ENCODE measurements around the gene GORASP1. TPM values are rescaled to one million over a fixed set of nuclear protein-coding genes. Genes with fewer than 3 reads are reported as not detected.

Gene GORASP1
- total RNA-seq, 1 donor from 2014 or later = 62.1 TPM

DNA sequence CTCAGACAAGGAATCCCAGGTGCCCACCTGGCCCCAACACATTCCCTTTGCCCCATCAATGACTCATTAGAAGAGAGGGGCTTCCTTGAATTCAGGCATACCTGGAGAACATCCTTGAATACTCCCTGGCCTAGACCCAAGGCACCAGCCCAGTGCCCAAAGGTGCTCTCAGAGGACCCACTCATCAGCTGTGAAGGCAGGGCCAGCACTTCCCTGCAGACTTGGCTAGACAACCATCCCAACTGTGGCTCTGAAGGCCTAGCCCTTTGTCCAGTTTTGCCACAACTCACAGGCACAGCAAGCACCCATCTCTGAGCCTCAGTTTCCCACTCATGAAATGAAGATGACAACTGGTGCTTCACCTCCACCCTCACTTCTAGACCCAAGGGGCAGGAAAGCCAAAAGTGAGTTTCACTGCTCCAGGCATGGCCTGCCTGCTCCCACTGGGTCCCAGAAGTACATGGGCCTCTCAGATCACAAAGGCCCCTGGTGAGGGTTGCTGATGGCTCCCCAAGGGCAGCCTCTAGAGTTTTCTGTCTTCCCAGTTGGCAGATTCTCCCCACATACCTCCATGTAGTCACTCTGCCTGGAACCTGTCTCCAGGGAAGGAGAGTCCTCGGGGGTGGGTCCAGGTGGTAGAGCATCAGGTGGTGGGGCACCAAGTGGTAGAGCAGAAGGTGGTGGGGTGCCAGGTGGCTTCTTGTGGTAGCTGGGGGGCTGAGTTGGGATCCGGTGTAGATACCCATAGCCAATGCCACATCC, 7.5 kb downstream of the GORASP1 start:
- Mint-ChIP-seq H3K27ac (ENCODE audit: unreplicated experiment) (no peak overlapping the region), H3K9me3 (ENCODE audit: unreplicated experiment) (no peaks in the 10 kb centered on the region), H3K27me3 (ENCODE audit: unreplicated experiment) (no peaks in the 10 kb centered on the region), H3K4me3 (ENCODE audit: unreplicated experiment) (no peak overlapping the region), H3K4me1 (ENCODE audit: unreplicated experiment) (peaks cover 29% of the 10 kb centered on the region), H3K36me3 (ENCODE audit: unreplicated experiment) (peaks cover 14% of the 10 kb centered on the region)
- peak; percentile 49 for DNase-seq (ENCODE audit: extremely low spot score, unreplicated experiment)
- TF ChIP-seq, protein P1, sequence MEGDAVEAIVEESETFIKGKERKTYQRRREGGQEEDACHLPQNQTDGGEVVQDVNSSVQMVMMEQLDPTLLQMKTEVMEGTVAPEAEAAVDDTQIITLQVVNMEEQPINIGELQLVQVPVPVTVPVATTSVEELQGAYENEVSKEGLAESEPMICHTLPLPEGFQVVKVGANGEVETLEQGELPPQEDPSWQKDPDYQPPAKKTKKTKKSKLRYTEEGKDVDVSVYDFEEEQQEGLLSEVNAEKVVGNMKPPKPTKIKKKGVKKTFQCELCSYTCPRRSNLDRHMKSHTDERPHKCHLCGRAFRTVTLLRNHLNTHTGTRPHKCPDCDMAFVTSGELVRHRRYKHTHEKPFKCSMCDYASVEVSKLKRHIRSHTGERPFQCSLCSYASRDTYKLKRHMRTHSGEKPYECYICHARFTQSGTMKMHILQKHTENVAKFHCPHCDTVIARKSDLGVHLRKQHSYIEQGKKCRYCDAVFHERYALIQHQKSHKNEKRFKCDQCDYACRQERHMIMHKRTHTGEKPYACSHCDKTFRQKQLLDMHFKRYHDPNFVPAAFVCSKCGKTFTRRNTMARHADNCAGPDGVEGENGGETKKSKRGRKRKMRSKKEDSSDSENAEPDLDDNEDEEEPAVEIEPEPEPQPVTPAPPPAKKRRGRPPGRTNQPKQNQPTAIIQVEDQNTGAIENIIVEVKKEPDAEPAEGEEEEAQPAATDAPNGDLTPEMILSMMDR (IDR thresholded peaks at IDR 0.05) = no peak

GRCh38 chr3:39099242-39099641, 8.2 kb downstream of the GORASP1 start:
- no peak overlapping the region for H3K27ac Mint-ChIP-seq (ENCODE audit: unreplicated experiment)
- DNase-seq (ENCODE audit: extremely low spot score, unreplicated experiment) = peak; percentile 72
- H3K4me3 Mint-ChIP-seq (ENCODE audit: unreplicated experiment) = no peak overlapping the region
- H3K9me3 Mint-ChIP-seq (ENCODE audit: unreplicated experiment) = no peaks in the 10 kb centered on the region
- no peaks in the 10 kb centered on the region for H3K27me3 Mint-ChIP-seq (ENCODE audit: unreplicated experiment)
- H3K4me1 Mint-ChIP-seq (ENCODE audit: unreplicated experiment) = peaks cover 27% of the 10 kb centered on the region
- peaks cover 20% of the 10 kb centered on the region for H3K36me3 Mint-ChIP-seq (ENCODE audit: unreplicated experiment)
- TF ChIP-seq, protein P1 (IDR thresholded peaks at IDR 0.05) = no peak

DNA sequence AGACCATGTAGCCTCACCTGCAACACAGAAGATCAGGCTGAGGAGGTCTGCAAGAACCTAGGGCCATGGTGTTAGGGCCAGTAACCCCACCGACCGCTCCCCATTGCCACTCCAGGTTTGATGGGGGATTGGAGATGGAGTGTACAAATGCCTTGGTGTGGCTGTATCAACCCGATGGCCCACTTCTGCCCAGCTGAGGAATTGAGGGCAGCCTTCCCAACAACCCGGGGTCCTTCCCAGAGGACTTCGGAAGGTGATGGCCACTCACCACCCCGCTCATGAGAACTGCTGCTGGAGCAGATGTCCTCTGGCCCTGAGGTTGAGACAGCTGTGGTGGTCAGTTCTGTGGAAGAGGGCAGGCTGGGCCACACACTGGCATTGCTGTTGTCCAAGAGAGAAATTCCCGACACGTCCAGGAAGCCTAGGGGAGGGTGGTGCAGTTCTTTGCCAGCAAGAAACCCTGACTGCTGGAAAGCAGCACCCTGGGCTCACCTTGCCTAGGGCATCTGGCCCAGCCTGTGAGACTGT, 8.9 kb downstream of the GORASP1 start:
- Mint-ChIP-seq H3K9me3 (ENCODE audit: unreplicated experiment) (no peaks in the 10 kb centered on the region), H3K4me3 (ENCODE audit: unreplicated experiment) (no peak overlapping the region), H3K4me1 (ENCODE audit: unreplicated experiment) (peaks cover 24% of the 10 kb centered on the region), H3K36me3 (ENCODE audit: unreplicated experiment) (peaks cover 27% of the 10 kb centered on the region), H3K27me3 (ENCODE audit: unreplicated experiment) (no peaks in the 10 kb centered on the region), H3K27ac (ENCODE audit: unreplicated experiment) (no peak overlapping the region)
- DNase-seq (ENCODE audit: extremely low spot score, unreplicated experiment) = peak; percentile 64
- TF ChIP-seq, protein P1 (IDR thresholded peaks at IDR 0.05) = no peak

- H3K9me3 Mint-ChIP-seq (ENCODE audit: unreplicated experiment) = no peaks in the 10 kb centered on the region
- no peaks in the 10 kb centered on the region for H3K27me3 Mint-ChIP-seq (ENCODE audit: unreplicated experiment)
- H3K4me1 Mint-ChIP-seq (ENCODE audit: unreplicated experiment) = peaks cover 19% of the 10 kb centered on the region
- H3K36me3 Mint-ChIP-seq (ENCODE audit: unreplicated experiment) = peaks cover 27% of the 10 kb centered on the region
- peak overlapping the region; percentile 38 for H3K27ac Mint-ChIP-seq (ENCODE audit: unreplicated experiment)
- H3K4me3 Mint-ChIP-seq (ENCODE audit: unreplicated experiment) = no peak overlapping the region
- TF ChIP-seq, protein P1 (IDR thresholded peaks at IDR 0.05) = no peak
- peak; percentile 73 for DNase-seq (ENCODE audit: extremely low spot score, unreplicated experiment)
Observed at GRCh38 chr3:39097716-39098472, 9.5 kb downstream of the GORASP1 start.

GRCh38 chr3:39096775-39097174, 10.7 kb downstream of the GORASP1 start:
- Mint-ChIP-seq H3K27ac (ENCODE audit: unreplicated experiment) (peak overlapping the region; percentile 80), H3K27me3 (ENCODE audit: unreplicated experiment) (no peaks in the 10 kb centered on the region), H3K9me3 (ENCODE audit: unreplicated experiment) (no peaks in the 10 kb centered on the region), H3K4me1 (ENCODE audit: unreplicated experiment) (peaks cover 17% of the 10 kb centered on the region), H3K36me3 (ENCODE audit: unreplicated experiment) (peaks cover 34% of the 10 kb centered on the region), H3K4me3 (ENCODE audit: unreplicated experiment) (no peak overlapping the region)
- DNase-seq (ENCODE audit: extremely low spot score, unreplicated experiment) = peak; percentile 34
- TF ChIP-seq, protein P1 (IDR thresholded peaks at IDR 0.05) = no peak

Measured in osteocyte (in vitro differentiated cells).